ENCODE data around the gene NTRK3.
"Not testable (repeated sequence)": the region's sequence is repeated elsewhere in the genome, so short reads cannot be mapped to it uniquely, and the experiment has no call there.

Gene NTRK3

DNA sequence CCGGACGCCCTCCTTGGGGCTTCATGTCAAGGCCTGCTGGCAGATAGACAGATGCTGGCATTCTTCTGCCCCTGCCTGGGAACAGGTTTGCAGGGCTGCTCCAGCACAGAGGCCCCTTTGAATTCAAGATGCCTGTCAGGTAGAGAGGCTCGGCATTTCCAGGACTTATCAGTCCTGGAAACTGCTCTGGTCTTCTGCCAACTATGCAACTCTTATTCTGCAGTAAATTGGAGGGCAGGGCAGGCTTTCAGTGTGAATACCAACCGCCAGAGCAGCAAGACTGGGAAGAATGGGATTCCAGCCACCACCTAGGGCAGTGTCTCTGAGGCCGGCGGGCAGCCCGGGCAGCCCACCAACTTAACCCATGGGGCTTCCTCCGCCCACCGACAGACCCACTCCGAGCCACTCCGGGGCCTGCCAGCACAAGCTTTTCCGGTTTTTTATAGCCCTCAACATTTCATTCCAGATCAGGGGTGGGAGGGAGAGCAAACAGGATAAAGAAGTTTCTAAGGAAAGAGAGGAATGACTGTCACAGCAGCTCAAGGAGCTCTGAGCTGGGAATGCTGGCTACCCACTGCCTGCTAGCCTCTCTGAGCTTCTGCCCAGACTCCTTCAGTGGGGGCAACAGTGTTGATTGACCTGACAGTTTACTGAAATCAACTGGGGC, 140.9 kb downstream of the NTRK3 start:
- DNase-seq = no peak

DNA sequence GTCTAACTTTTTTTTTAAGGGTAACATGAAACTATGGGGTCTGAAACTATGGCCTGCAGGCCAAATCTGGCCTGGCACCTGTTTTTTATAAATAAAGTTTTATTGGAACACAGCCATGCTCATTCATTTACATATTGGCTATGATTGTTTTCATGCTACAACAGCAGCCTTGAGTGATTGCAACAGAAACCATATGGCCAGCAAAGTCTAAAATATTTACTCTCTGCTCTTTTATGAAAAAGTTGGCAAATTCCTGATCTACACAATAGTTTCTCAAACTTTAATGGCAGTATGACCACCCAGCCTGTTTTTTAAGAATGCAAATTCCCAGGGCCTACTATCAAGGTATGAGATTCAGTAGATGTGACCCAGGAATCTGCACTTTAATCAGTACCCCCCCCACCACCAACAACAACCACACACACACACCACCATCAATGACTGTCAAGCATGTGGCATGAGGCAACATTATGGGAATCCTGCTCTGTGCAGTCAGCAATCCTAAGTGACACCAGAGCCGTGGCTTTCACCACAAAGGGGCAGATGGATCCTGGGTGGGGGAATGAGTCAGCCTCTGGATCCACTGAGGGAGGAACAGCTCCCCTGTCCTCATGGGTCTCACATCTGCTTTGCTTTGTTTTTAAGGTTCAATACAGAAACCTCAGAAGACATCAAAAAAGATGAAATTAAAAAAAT, 142.8 kb downstream of the NTRK3 start:
- no peak for DNase-seq

- DNase-seq = peak; percentile 1
These were observed 147.5 kb downstream of the NTRK3 start for GRCh38 chr15:88108991-88109390.

DNA sequence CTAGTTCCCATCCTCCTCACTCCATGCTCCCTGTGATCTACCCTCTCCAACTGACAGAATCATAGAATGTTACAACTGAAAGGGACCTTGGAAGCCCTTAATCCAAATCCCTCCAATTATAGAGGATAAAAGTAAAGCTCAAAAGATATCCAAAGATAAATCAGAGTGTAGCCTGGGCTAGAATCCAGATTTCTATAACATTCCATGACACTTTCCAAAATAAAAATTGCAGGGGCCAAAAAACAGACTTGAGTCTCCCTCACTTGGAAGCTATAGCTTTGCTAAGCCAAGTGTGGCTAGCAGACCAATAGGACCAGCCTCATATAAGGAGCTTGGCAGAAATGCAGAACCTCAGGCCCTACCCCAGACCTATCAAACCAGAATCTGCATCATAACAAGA, 148.1 kb downstream of the NTRK3 start:
- DNase-seq = no peak

DNA sequence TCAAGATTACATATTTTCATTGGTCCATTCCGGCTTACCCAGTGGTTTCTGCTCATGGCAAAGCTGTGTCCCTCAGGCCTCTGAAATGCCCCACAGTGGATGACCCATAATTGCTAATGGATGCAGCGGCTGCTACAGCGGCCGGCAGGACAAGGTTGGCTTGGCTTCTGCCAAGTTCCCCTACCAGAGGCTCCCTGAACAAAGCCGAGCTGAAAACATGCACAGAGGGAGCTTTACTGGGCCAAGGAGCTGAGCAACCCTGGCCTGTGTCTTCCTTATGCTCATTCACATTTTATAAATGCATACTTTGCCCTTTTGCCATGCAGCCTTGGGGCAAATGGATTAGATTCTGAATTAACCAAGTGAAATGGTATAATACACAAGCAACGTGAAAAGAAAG, 150.5 kb downstream of the NTRK3 start:
- DNase-seq = no peak

- DNase-seq = no peak
These were observed 152.2 kb downstream of the NTRK3 start for GRCh38 chr15:88104357-88104756.

DNA sequence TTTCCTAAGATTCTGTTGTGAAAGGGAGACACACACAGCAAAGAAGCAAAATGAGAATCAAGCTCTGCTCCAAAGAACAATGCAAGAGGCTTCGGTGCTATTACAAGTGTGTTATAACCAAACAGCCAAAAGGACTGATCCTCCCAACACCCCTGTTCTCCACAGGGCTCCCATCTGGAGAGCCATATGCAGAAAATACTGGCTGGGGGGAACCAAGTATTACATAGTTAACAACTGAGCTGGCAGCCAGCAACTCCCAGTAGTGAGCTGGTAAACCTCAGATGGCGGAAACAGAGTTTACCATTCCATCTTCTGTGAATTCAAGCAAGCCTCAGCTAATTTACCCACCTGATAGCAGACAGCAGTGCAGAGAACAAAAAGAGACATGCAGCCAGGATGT, 156.4 kb downstream of the NTRK3 start:
- no peak for DNase-seq

DNA sequence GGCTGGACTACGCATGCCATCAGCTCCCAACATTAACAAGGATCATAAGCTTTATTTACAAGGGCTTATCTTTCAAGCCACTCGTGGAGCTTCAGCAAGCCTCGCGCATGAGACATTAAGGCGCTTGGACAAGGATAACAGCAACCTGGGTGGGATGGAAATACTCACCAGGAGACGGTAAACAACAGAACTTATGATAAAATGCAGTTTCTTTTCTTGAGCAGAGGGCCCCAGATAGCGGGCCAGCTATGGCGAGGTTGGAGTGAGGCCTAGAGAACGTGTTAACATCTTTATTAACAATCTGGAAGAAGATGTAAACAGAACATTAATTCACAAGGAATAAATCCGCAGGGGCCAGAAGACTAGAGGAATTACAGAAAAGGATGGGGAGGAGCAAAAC, 158.2 kb downstream of the NTRK3 start:
- DNase-seq = no peak

- DNase-seq = no peak
These were observed 165.0 kb downstream of the NTRK3 start for GRCh38 chr15:88091444-88092016.

DNA sequence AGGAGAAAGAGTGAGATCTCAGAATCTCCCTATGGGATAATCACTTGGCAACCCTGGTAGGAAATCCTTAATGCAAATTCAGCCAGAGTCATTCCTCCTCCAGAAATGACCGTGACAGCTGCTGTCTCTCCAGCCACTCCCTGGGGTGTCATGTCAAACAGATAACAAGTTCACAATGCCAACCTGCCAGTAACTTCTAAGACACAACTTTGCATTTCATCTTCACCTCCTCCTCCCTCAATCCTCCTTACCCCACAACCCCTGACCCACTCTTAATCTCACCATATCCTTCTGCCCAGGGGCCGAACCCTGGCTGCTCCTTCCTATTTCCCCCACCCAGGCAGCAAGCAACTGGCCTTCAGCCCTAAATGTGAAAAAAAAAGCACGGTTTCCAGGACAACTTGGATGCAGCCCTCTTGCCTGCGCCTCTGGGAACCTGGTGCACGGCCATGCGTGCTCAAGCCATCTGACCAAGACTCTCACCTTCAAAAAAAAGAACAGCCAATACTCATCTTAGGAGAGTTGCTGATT, 166.0 kb downstream of the NTRK3 start:
- no peak for DNase-seq

DNA sequence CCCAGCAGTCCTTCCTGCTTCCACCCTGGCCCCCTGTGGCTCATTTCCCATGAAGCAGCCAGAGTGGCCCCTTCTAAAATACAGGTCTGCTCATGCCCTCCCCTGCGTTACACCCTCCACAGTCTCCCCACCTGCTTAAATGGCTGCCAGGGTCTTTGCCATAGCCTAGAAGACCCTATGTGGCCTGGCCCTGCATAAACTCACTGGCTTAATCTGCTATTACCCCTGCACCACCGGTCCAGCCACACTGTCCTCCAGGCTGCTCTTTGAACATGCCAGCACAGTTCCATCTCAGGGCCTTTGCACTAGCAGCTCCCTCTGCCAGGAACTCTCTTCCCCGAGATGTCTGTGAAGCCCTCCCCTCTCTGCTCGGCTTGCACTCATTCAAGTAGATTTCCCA, 166.8 kb downstream of the NTRK3 start:
- DNase-seq = no peak

GRCh38 chr15:88089024-88089620, 167.4 kb downstream of the NTRK3 start:
- DNase-seq = no peak

DNA sequence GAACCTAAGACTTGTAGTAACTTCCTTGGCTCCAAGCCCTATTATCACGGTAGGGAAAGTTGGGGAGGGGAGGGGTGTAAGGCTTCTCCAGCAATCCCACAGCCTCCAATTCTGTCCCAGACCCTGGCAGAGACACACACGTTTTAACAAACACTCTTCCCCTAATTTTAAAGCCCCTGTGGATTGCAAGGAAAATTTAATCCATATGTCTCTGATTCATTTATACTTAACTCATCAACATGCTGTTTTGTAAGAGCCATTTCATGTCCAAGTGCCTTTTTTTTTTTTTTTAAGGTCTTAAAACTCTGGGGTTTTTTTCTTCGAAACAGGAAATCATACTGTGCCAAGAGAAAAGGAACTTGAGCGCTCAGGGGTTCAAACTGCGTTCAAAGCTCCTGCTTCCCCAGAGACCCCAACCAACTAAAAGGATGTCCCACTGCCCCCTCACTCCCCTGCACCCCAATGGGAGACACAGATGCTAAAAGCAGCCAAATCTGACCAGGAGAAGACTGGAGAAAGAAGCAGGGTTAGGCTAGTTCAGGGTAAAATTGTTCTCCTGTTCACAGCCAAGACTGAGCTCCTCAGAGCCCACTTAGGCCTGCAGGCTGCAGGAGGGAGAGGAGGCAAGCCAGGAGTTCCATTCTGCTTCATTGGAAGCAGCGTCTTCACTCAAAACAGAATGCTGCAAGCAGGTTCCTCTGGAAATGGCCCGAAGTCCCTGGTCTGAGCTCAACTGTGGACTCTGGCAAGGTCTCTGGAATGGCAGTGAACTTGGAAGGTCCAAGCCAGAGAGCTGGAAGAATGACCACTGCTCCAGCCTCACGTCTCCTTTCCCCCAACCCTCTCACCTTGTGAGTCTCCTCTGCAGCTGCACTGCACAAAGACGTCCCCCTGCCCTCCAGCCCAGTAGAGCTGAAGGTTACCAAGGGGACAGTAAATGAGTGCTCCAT, 172.5 kb downstream of the NTRK3 start:
- DNase-seq = no peak

- DNase-seq = no peak
These were observed 175.9 kb downstream of the NTRK3 start for GRCh38 chr15:88080616-88081015.

GRCh38 chr15:88077296-88078020, 179.1 kb downstream of the NTRK3 start:
- DNase-seq = no peak

- no peak for DNase-seq
These were observed 180.2 kb downstream of the NTRK3 start for GRCh38 chr15:88076328-88076727.

GRCh38 chr15:88075102-88075501, 181.4 kb downstream of the NTRK3 start:
- no peak for DNase-seq

DNA sequence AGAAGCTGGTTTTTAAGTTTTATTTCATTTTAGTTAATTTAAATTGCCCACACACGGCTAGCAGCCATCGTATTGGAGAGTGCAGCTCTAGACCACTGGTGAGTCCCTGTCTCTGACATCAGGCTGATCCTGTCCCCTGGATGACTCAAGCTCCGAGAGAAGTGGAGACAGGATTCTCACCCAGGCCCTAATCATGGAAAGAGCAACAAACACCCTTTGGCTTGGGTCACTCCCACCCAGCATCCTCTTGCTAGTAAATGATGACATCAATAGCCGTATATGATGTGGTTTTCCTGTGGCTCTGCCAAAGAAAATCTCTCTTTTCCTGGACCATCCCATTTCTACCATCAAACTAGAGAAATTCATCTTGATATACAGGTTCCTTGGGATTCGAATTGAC, 182.2 kb downstream of the NTRK3 start:
- no peak for DNase-seq

- no peak for DNase-seq
These were observed 183.2 kb downstream of the NTRK3 start for GRCh38 chr15:88073391-88073691.

GRCh38 chr15:88072598-88073390, 183.7 kb downstream of the NTRK3 start:
- DNase-seq = no peak

GRCh38 chr15:88072133-88072532, 184.4 kb downstream of the NTRK3 start:
- not testable (repeated sequence) for DNase-seq
